A549 (cell line): ENCODE data around the gene SIX6.

Experiments used
- BHLHE40 ChIP-seq: IDR thresholded peaks from 2 replicates; pipeline ENCODE4 v1.6.1; 2012; ENCODE audit warnings: low read depth, low read length, inconsistent platforms
- CEBPB ChIP-seq, 2 experiments: fragments of >200 bp in 1 of 2; sonication (Bioruptor Twin) in 1 of 2; formaldehyde crosslinking in 1 of 2; IDR thresholded peaks; 2 replicates each; pipeline ENCODE4 v1.6.1; 2012 to 2016
- CTCF ChIP-seq: fragments of >200 bp; sonication (Bioruptor Twin); formaldehyde crosslinking; IDR thresholded peaks from 3 replicates; pipeline ENCODE4 v1.5.1; 2016
- EP300 ChIP-seq, 2 experiments: fragments of >200 bp; sonication (Bioruptor Twin); formaldehyde crosslinking; IDR thresholded peaks; 2 replicates in 1 of 2; 3 replicates in 1 of 2; pipeline ENCODE4 v1.6.1; 2016 to 2017
- ESRRA ChIP-seq: fragments of 150-350 bp; IDR thresholded peaks from 2 replicates; pipeline ENCODE4 v1.6.1; 2014; ENCODE audit warnings: mild to moderate bottlenecking, low read length, borderline replicate concordance
- MAFK ChIP-seq: fragments of 450-650 bp; IDR thresholded peaks from 2 replicates; pipeline ENCODE4 v1.6.1; 2014; ENCODE audit not compliant: partially characterized antibody
- MAZ ChIP-seq: fragments of 150-350 bp; IDR thresholded peaks from 2 replicates; pipeline ENCODE4 v1.6.1; 2014; ENCODE audit warnings: antibody characterized with exemption, low read depth, low read length, borderline replicate concordance
- NR3C1 ChIP-seq: fragments of >200 bp; sonication (Bioruptor Twin); formaldehyde crosslinking; IDR thresholded peaks from 3 replicates; pipeline ENCODE4 v1.6.1; 2017
- POLR2A ChIP-seq: IDR thresholded peaks from 2 replicates; pipeline ENCODE4 v1.6.1; 2012; ENCODE audit warnings: mild to moderate bottlenecking, low read length
- RAD21 ChIP-seq, 2 experiments: fragments of >200 bp in 1 of 2; sonication (Bioruptor Twin) in 1 of 2; formaldehyde crosslinking in 1 of 2; IDR thresholded peaks in 1 of 2; conservative IDR thresholded peaks in 1 of 2; 2 replicates in 1 of 2; 3 replicates in 1 of 2; pipeline ENCODE4 v1.6.1; 2012 to 2018; ENCODE audit warnings: inconsistent platforms in 1 of 2
- RNF2 ChIP-seq: fragments of 200-600 bp; sonication (generic); IDR thresholded peaks from 2 replicates; pipeline ENCODE4 v1.6.1; 2016; ENCODE audit warnings: low read depth, mild to moderate bottlenecking, antibody characterized with exemption, moderate library complexity, borderline replicate concordance
- ZC3H11A ChIP-seq: fragments of 450-650 bp; IDR thresholded peaks from 2 replicates; pipeline ENCODE4 v1.6.1; 2014; ENCODE audit warnings: antibody characterized with exemption, mild to moderate bottlenecking
- ZNF302 ChIP-seq: fragments of 250-450 bp; sonication (Bioruptor Pico); IDR thresholded peaks from 2 replicates; pipeline ENCODE4 v1.9.0; 2021; ENCODE audit warnings: inconsistent platforms, mild to moderate bottlenecking, moderate library complexity

DNA sequence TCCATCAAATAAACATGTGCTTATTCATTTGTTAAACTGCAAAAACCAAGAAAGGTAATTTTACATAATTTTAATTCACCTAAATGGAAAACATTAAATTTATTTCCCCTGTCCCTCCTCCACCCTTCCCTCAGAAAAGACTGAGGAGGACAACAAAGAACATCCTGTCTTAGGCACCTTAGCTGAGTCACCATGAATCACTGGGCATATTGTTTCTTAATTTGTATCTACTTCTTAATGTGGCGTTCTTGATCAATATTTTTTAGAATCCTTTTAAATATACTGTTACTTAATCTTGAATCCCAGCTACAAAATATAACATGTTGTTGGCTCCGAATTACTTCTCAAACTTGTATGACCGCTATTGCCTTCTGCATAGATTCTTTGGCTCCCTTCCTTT, 23.5 kb downstream of the SIX6 start:
- no peak for TF ChIP-seq ZNF302
- no peak for TF ChIP-seq CTCF
- no peak for TF ChIP-seq POLR2A
- no peak for TF ChIP-seq RAD21 (conservative IDR thresholded peaks at IDR 0.05 in 1 of 2, IDR thresholded peaks at IDR 0.05 in 1 of 2)
- no peak for TF ChIP-seq BHLHE40
- TF ChIP-seq MAFK = no peak
- no peak for TF ChIP-seq RNF2
- TF ChIP-seq ESRRA = no peak
- TF ChIP-seq NR3C1 = no peak
- no peak for TF ChIP-seq MAZ
- no peak for TF ChIP-seq ZC3H11A
- no peak for TF ChIP-seq EP300 (IDR thresholded peaks at IDR 0.05)
- no peak for TF ChIP-seq CEBPB (IDR thresholded peaks at IDR 0.05)
